Activated naive CD4-positive, alpha-beta T cell treated with anti-CD3 and anti-CD28 coated beads, Interleukin-2, amount 10 ng/mL, durations not matched to agents 7 days and 5 days (primary cell): ENCODE measurements around the gene XIST.

Source experiments
- CTCF ChIA-PET: fragments of 350-600 bp; sonication (Branson Sonifier 250); formaldehyde crosslinking; loops from one replicate; lab custom pipeline; 2021; ENCODE audit warnings: antibody characterized with exemption; lab: Charles Lee
- DNase-seq: peaks from one replicate; pipeline ENCODE4 v3.0.0-alpha.2; 2020
- H3K27ac Mint-ChIP-seq: one replicate; pipeline ENCODE4 v1.8.0; 2021; ENCODE audit warnings: mild to moderate bottlenecking, moderate library complexity, mixed read lengths
- H3K27me3 Mint-ChIP-seq: one replicate; pipeline ENCODE4 v1.8.0; 2021; ENCODE audit warnings: mild to moderate bottlenecking, mixed read lengths
- H3K36me3 Mint-ChIP-seq: one replicate; pipeline ENCODE4 v1.8.0; 2021; ENCODE audit warnings: mixed read lengths
- H3K4me1 Mint-ChIP-seq: one replicate; pipeline ENCODE4 v1.8.0; 2021; ENCODE audit warnings: mixed read lengths
- H3K4me3 Mint-ChIP-seq: one replicate; pipeline ENCODE4 v1.8.0; 2021; ENCODE audit warnings: mild to moderate bottlenecking, moderate library complexity, mixed read lengths
- H3K9me3 Mint-ChIP-seq: one replicate; pipeline ENCODE4 v1.8.0; 2021; ENCODE audit warnings: mixed read lengths

Gene XIST

GRCh38 chrX:73850124-73851013 is 2.1 kb downstream of the XIST start:
- Mint-ChIP-seq H3K4me3 (no peak overlapping the region), H3K36me3 (no peaks in the 10 kb centered on the region), H3K27me3 (no peaks in the 10 kb centered on the region), H3K27ac (no peak overlapping the region), H3K9me3 (no peaks in the 10 kb centered on the region), H3K4me1 (no peaks in the 10 kb centered on the region)
- DNase-seq = no peak
- CTCF ChIA-PET = no interaction called here

GRCh38 chrX:73849073-73849472 is 3.4 kb downstream of the XIST start:
- no peak overlapping the region for H3K4me3 Mint-ChIP-seq
- no peaks in the 10 kb centered on the region for H3K4me1 Mint-ChIP-seq

GRCh38 chrX:73847991-73848390 is 4.5 kb downstream of the XIST start:
- Mint-ChIP-seq H3K27ac (no peak overlapping the region), H3K27me3 (no peaks in the 10 kb centered on the region), H3K9me3 (no peaks in the 10 kb centered on the region), H3K4me3 (no peak overlapping the region), H3K4me1 (no peaks in the 10 kb centered on the region), H3K36me3 (no peaks in the 10 kb centered on the region)
- DNase-seq = no peak
- CTCF ChIA-PET = no interaction called here

More at GRCh38 chrX:73849073-73849472, 3.4 kb downstream of the XIST start:
- Mint-ChIP-seq H3K9me3 (no peaks in the 10 kb centered on the region), H3K27me3 (no peaks in the 10 kb centered on the region), H3K27ac (no peak overlapping the region), H3K36me3 (no peaks in the 10 kb centered on the region)
- CTCF ChIA-PET = no interaction called here
- no peak for DNase-seq

- Mint-ChIP-seq H3K4me1 (no peaks in the 10 kb centered on the region), H3K9me3 (no peaks in the 10 kb centered on the region), H3K36me3 (no peaks in the 10 kb centered on the region), H3K4me3 (no peak overlapping the region), H3K27me3 (no peaks in the 10 kb centered on the region), H3K27ac (no peak overlapping the region)
- no peak for DNase-seq
- CTCF ChIA-PET = no interaction called here
These were observed 5.4 kb downstream of the XIST start for GRCh38 chrX:73847100-73847499.

GRCh38 chrX:73842541-73843234 is 9.8 kb downstream of the XIST start:
- H3K27me3 Mint-ChIP-seq = no peaks in the 10 kb centered on the region
- H3K4me3 Mint-ChIP-seq = no peak overlapping the region
- H3K36me3 Mint-ChIP-seq = no peaks in the 10 kb centered on the region
- CTCF ChIA-PET = no interaction called here
- H3K27ac Mint-ChIP-seq = no peak overlapping the region
- no peaks in the 10 kb centered on the region for H3K4me1 Mint-ChIP-seq
- no peaks in the 10 kb centered on the region for H3K9me3 Mint-ChIP-seq
- DNase-seq = no peak

GRCh38 chrX:73841337-73841736 is 11.2 kb downstream of the XIST start:
- DNase-seq = no peak
- H3K4me3 Mint-ChIP-seq = no peak overlapping the region
- H3K27ac Mint-ChIP-seq = no peak overlapping the region
- H3K4me1 Mint-ChIP-seq = no peaks in the 10 kb centered on the region
- no peaks in the 10 kb centered on the region for H3K9me3 Mint-ChIP-seq
- no peaks in the 10 kb centered on the region for H3K36me3 Mint-ChIP-seq
- CTCF ChIA-PET = no interaction called here
- no peaks in the 10 kb centered on the region for H3K27me3 Mint-ChIP-seq

- no peaks in the 10 kb centered on the region for H3K4me1 Mint-ChIP-seq
- no peaks in the 10 kb centered on the region for H3K9me3 Mint-ChIP-seq
- no peaks in the 10 kb centered on the region for H3K36me3 Mint-ChIP-seq
- CTCF ChIA-PET = no interaction called here
- no peak overlapping the region for H3K4me3 Mint-ChIP-seq
- H3K27ac Mint-ChIP-seq = no peak overlapping the region
- DNase-seq = no peak
- no peaks in the 10 kb centered on the region for H3K27me3 Mint-ChIP-seq
These were observed 12.2 kb downstream of the XIST start for GRCh38 chrX:73840120-73840924.

GRCh38 chrX:73839152-73839551 is 13.4 kb downstream of the XIST start:
- Mint-ChIP-seq H3K27me3 (no peaks in the 10 kb centered on the region), H3K27ac (no peak overlapping the region), H3K4me3 (no peak overlapping the region), H3K9me3 (no peaks in the 10 kb centered on the region), H3K36me3 (no peaks in the 10 kb centered on the region), H3K4me1 (no peaks in the 10 kb centered on the region)
- no peak for DNase-seq
- CTCF ChIA-PET = no interaction called here

GRCh38 chrX:73838123-73838522 is 14.4 kb downstream of the XIST start:
- Mint-ChIP-seq H3K4me3 (no peak overlapping the region), H3K36me3 (no peaks in the 10 kb centered on the region), H3K4me1 (no peaks in the 10 kb centered on the region), H3K9me3 (no peaks in the 10 kb centered on the region), H3K27ac (no peak overlapping the region), H3K27me3 (no peaks in the 10 kb centered on the region)
- CTCF ChIA-PET = no interaction called here
- no peak for DNase-seq

GRCh38 chrX:73836956-73837477 is 15.5 kb downstream of the XIST start:
- Mint-ChIP-seq H3K27ac (no peak overlapping the region), H3K4me1 (no peaks in the 10 kb centered on the region), H3K27me3 (no peaks in the 10 kb centered on the region), H3K4me3 (no peak overlapping the region), H3K36me3 (no peaks in the 10 kb centered on the region), H3K9me3 (no peaks in the 10 kb centered on the region)
- CTCF ChIA-PET = no interaction called here
- DNase-seq = no peak

GRCh38 chrX:73834219-73834618 is 18.3 kb downstream of the XIST start:
- CTCF ChIA-PET = no interaction called here
- Mint-ChIP-seq H3K9me3 (no peaks in the 10 kb centered on the region), H3K4me1 (no peaks in the 10 kb centered on the region), H3K27me3 (no peaks in the 10 kb centered on the region), H3K4me3 (no peak overlapping the region), H3K36me3 (no peaks in the 10 kb centered on the region), H3K27ac (no peak overlapping the region)
- no peak for DNase-seq

- no peak for DNase-seq
- Mint-ChIP-seq H3K36me3 (no peaks in the 10 kb centered on the region), H3K27me3 (no peaks in the 10 kb centered on the region), H3K9me3 (no peaks in the 10 kb centered on the region), H3K27ac (no peak overlapping the region), H3K4me1 (no peaks in the 10 kb centered on the region), H3K4me3 (no peak overlapping the region)
- CTCF ChIA-PET = no interaction called here
These were observed 20.2 kb downstream of the XIST start for GRCh38 chrX:73832319-73832718.

- H3K4me3 Mint-ChIP-seq = no peak overlapping the region
- H3K9me3 Mint-ChIP-seq = no peaks in the 10 kb centered on the region
- no peaks in the 10 kb centered on the region for H3K4me1 Mint-ChIP-seq
- H3K36me3 Mint-ChIP-seq = no peaks in the 10 kb centered on the region
- H3K27ac Mint-ChIP-seq = no peak overlapping the region
- CTCF ChIA-PET = no interaction called here
- no peak for DNase-seq
- H3K27me3 Mint-ChIP-seq = no peaks in the 10 kb centered on the region
These were observed 21.0 kb downstream of the XIST start for GRCh38 chrX:73831500-73831899.
